Stimulated activated naive CD8-positive, alpha-beta T cell treated with anti-CD3 and anti-CD28 coated beads, Interleukin-15, amount 100 ng/mL, for 72 hours (primary cell): Measurements from ENCODE around the gene HARS2.
"Not testable (repeated sequence)": the region's sequence is repeated elsewhere in the genome, so short reads cannot be mapped to it uniquely, and the experiment has no call there.

Source experiments
- ATAC-seq: fragments of 150-1000 bp; cut with Tn5 transposase; 2 replicates; pipeline ENCODE4 v1.10.0; 2021; ENCODE audit warnings: mild to moderate bottlenecking, moderate library complexity
- DNase-seq, 2 donors: peaks; one replicate each; pipeline ENCODE4 v3.0.0; 2021 to 2022
- H3K27ac Mint-ChIP-seq, 2 donors: one replicate each; pipeline ENCODE4 v1.8.0; 2022; ENCODE audit warnings: mild to moderate bottlenecking in 2 of 2, mixed read lengths in 2 of 2, moderate library complexity in 2 of 2
- H3K27me3 Mint-ChIP-seq: one replicate; pipeline ENCODE4 v1.8.0; 2022; ENCODE audit warnings: mixed read lengths
- H3K4me1 Mint-ChIP-seq: one replicate; pipeline ENCODE4 v1.8.0; 2022; ENCODE audit warnings: mild to moderate bottlenecking, mixed read lengths
- H3K4me3 Mint-ChIP-seq, 2 donors: one replicate each; pipeline ENCODE4 v1.8.0; 2022; ENCODE audit warnings: mild to moderate bottlenecking in 2 of 2, mixed read lengths in 2 of 2, moderate library complexity in 1 of 2
- H3K9me3 Mint-ChIP-seq, 2 donors: one replicate each; pipeline ENCODE4 v1.8.0; 2022; ENCODE audit warnings: mixed read lengths in 2 of 2

Gene HARS2

GRCh38 chr5:140721395-140721794, 30.1 kb downstream of the HARS2 start:
- ATAC-seq, H3K27ac Mint-ChIP-seq, H3K4me3 Mint-ChIP-seq, H3K9me3 Mint-ChIP-seq, DNase-seq: not testable (repeated sequence)
- Mint-ChIP-seq H3K27me3 (peaks cover 42% of the 10 kb centered on the region), H3K4me1 (peaks cover 12% of the 10 kb centered on the region)

GRCh38 chr5:140725799-140726471, 34.7 kb downstream of the HARS2 start:
- ATAC-seq (peak; percentile 97), DNase-seq (peak; percentile 80 to 87)
- Mint-ChIP-seq H3K9me3 (no peaks in the 10 kb centered on the region), H3K27me3 (peaks cover 54% of the 10 kb centered on the region), H3K27ac (peak overlapping the region; percentile 83 to 100), H3K4me3 (peak overlapping the region; percentile 84 to 86), H3K4me1 (peaks cover 16% of the 10 kb centered on the region)

- Mint-ChIP-seq H3K9me3 (peaks cover 0 to 9% of the 10 kb centered on the region in 2 donors), H3K4me3 (no peak overlapping the region), H3K27me3 (peaks cover 56% of the 10 kb centered on the region), H3K4me1 (no peaks in the 10 kb centered on the region), H3K27ac (no peak overlapping the region)
- DNase-seq, result no peak
- ATAC-seq, result no peak
These were observed 41.8 kb downstream of the HARS2 start for GRCh38 chr5:140733098-140733497.

- Mint-ChIP-seq H3K27ac (no peak overlapping the region), H3K27me3 (peaks cover 48% of the 10 kb centered on the region), H3K9me3 (peaks cover 0 to 9% of the 10 kb centered on the region in 2 donors), H3K4me3 (no peak overlapping the region), H3K4me1 (no peaks in the 10 kb centered on the region)
- no peak for ATAC-seq
- DNase-seq, result no peak
These were observed 43.1 kb downstream of the HARS2 start for GRCh38 chr5:140734354-140734753.

DNA sequence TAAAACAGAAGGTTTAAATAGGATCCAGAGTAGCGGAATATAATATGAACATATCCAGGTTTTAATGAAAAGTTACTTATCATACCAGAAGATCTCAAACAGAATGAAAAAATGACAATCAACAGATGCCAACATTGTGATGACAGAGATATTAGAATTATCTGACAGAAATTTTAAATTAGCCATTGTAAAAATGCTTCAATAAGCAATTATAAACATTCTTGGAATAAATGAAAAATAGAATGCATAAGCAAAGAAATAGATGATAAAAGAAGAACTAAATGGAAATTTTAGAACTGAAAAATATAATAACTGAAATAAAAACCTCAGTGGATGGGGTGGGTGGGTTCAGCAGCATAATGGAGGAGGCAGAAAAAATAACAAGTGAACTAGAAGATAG, 46.2 kb downstream of the HARS2 start:
- peaks cover 39% of the 10 kb centered on the region for H3K27me3 Mint-ChIP-seq
- DNase-seq, result no peak
- no peak overlapping the region for H3K4me3 Mint-ChIP-seq
- H3K27ac Mint-ChIP-seq, result no peak overlapping the region
- no peak for ATAC-seq
- H3K4me1 Mint-ChIP-seq, result no peaks in the 10 kb centered on the region
- H3K9me3 Mint-ChIP-seq, result peaks cover 9 to 19% of the 10 kb centered on the region in 2 donors

DNA sequence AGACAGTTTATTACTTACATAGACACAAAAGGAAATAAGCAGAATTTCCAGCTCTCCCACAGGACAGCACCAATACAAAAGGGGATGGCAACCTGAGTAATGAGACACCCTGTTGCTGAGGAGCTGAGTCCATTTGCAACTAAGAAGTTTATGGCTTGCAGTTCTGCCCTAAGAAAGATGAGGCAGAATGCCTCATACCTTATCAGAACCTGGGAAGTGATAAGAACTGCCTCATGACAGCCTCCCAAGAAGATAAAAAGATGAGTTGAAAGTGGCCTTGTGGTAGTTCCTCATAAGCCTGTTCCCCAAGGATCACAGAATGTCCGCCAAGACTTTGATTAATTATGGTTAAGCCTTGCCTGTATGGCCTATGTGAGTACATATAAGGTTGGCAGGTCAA, 50.7 kb downstream of the HARS2 start:
- no peak for DNase-seq

More for the DNA sequence above, 50.7 kb downstream of the HARS2 start:
- Mint-ChIP-seq H3K27me3 (peaks cover 5% of the 10 kb centered on the region), H3K27ac (no peak overlapping the region), H3K4me1 (no peaks in the 10 kb centered on the region), H3K9me3 (peaks cover 22 to 29% of the 10 kb centered on the region in 2 donors), H3K4me3 (no peak overlapping the region)
- ATAC-seq, result no peak
